Measurements from ENCODE around the gene TASL. TPM values are rescaled to one million over a fixed set of nuclear protein-coding genes. Genes with fewer than 3 reads are reported as not detected.

The TASL gene
- total RNA-seq, 3 donors from 2014 or later: 0.67 to 1.1 (median 1.1) TPM

GRCh38 chrX:30597216-30598012 is 19.8 kb upstream of the TASL start:
- Histone ChIP-seq H3K4me1 (ENCODE audit: low read depth) (no peaks in the 10 kb centered on the region), H3K36me3 (ENCODE audit: low read depth) (no peaks in the 10 kb centered on the region), H3K9me3 (no peaks in the 10 kb centered on the region), H3K4me3 (no peak overlapping the region)
- peak; percentile 54 for ATAC-seq
- TF ChIP-seq CTCF (IDR thresholded peaks at IDR 0.05): no peak
- intact Hi-C loops (cut with DNase I, micrococcal nuclease): no loop called here
- DNase-seq: no peak

- DNase-seq: peak in 1 of 3 donors; percentile 13
- TF ChIP-seq CTCF (IDR thresholded peaks at IDR 0.05): no peak
- no peak for ATAC-seq
- no peaks in the 10 kb centered on the region for H3K9me3 ChIP-seq
- intact Hi-C loops (cut with DNase I, micrococcal nuclease): no loop called here
- H3K36me3 ChIP-seq (ENCODE audit: low read depth): no peaks in the 10 kb centered on the region
- H3K4me1 ChIP-seq (ENCODE audit: low read depth): no peaks in the 10 kb centered on the region
- H3K4me3 ChIP-seq: no peak overlapping the region
Observed at GRCh38 chrX:30593440-30594200, 16.1 kb upstream of the TASL start.

GRCh38 chrX:30592831-30593230 is 15.3 kb upstream of the TASL start:
- Histone ChIP-seq H3K36me3 (ENCODE audit: low read depth) (no peaks in the 10 kb centered on the region), H3K4me1 (ENCODE audit: low read depth) (no peaks in the 10 kb centered on the region), H3K9me3 (no peaks in the 10 kb centered on the region), H3K4me3 (no peak overlapping the region)
- intact Hi-C loops (cut with DNase I, micrococcal nuclease): no loop called here
- ATAC-seq: no peak
- DNase-seq: no peak
- no peak for TF ChIP-seq CTCF (IDR thresholded peaks at IDR 0.05)

GRCh38 chrX:30590368-30590767 is 12.8 kb upstream of the TASL start:
- intact Hi-C loops (cut with DNase I, micrococcal nuclease): no loop called here
- no peaks in the 10 kb centered on the region for H3K9me3 ChIP-seq
- H3K4me1 ChIP-seq (ENCODE audit: low read depth): no peaks in the 10 kb centered on the region
- no peaks in the 10 kb centered on the region for H3K36me3 ChIP-seq (ENCODE audit: low read depth)
- no peak for DNase-seq
- ATAC-seq: no peak
- H3K4me3 ChIP-seq: no peak overlapping the region
- no peak for TF ChIP-seq CTCF (IDR thresholded peaks at IDR 0.05)

GRCh38 chrX:30589146-30589888 is 11.8 kb upstream of the TASL start:
- Histone ChIP-seq H3K36me3 (ENCODE audit: low read depth) (no peaks in the 10 kb centered on the region), H3K9me3 (no peaks in the 10 kb centered on the region), H3K4me3 (no peak overlapping the region), H3K4me1 (ENCODE audit: low read depth) (no peaks in the 10 kb centered on the region)
- no peak for TF ChIP-seq CTCF (IDR thresholded peaks at IDR 0.05)
- intact Hi-C loops (cut with DNase I, micrococcal nuclease): no loop called here
- peak in 1 of 3 donors; percentile 7 for DNase-seq
- ATAC-seq: no peak

Data from mucosa of descending colon (tissue), 3 donors.